Heart left ventricle (tissue), 16 donors: Measurements from ENCODE around the gene DAP. TPM values are rescaled to one million over a fixed set of nuclear protein-coding genes. Genes with fewer than 3 reads are reported as not detected.

Source experiments
- ATAC-seq, 4 donors: fragments of 200-7000 bp; cut with Tn5 transposase; one replicate each; pipeline ENCODE4 v1.9.1; 2020 to 2022; ENCODE audit warnings: moderate library complexity in 4 of 4, mild to moderate bottlenecking in 3 of 4, moderate number of reproducible peaks in 1 of 4
- DNase-seq, 5 donors: peaks; one replicate each; pipeline ENCODE4 v3.0.0-alpha.2; 2020
- H3K27ac ChIP-seq, 12 donors: fragments of 200-600 bp; sonication (generic) in 4 of 12; one replicate each; pipeline versions ENCODE4 v1.5.0 to v1.8.0; 2016 to 2022; ENCODE audit warnings: mild to moderate bottlenecking in 2 of 12
- H3K27me3 ChIP-seq, 9 donors: fragments of 200-600 bp; sonication (generic) in 2 of 9; one replicate each; pipeline versions ENCODE4 v1.5.1 to v1.8.0; 2016 to 2022; ENCODE audit warnings: mild to moderate bottlenecking in 3 of 9
- H3K36me3 ChIP-seq, 9 donors: fragments of 200-600 bp; sonication (generic) in 2 of 9; one replicate each; pipeline versions ENCODE4 v1.5.0 to v1.8.0; 2018 to 2022; ENCODE audit warnings: mild to moderate bottlenecking in 2 of 9
- H3K4me1 ChIP-seq, 12 donors: fragments of 200-600 bp; sonication (generic) in 4 of 12; one replicate each; pipeline versions ENCODE4 v1.5.0 to v1.8.0; 2016 to 2022; ENCODE audit warnings: mild to moderate bottlenecking in 3 of 12
- H3K4me3 ChIP-seq, 12 donors: fragments of 200-600 bp; sonication (generic) in 4 of 12; one replicate each; pipeline versions ENCODE4 v1.5.0 to v1.8.0; 2017 to 2022; ENCODE audit warnings: mild to moderate bottlenecking in 9 of 12, moderate library complexity in 4 of 12
- H3K9me3 ChIP-seq, 12 donors: fragments of 200-600 bp; sonication (generic) in 4 of 12; one replicate each; pipeline versions ENCODE4 v1.5.0 to v1.8.0; 2016 to 2022; ENCODE audit warnings: mild to moderate bottlenecking in 1 of 12
- CTCF ChIP-seq, 12 donors: fragments of 200-600 bp; sonication (generic) in 4 of 12; IDR thresholded peaks; one replicate each; pipeline versions ENCODE4 v1.5.0 to v1.8.0; 2018 to 2022; ENCODE audit warnings: antibody characterized with exemption in 12 of 12, mild to moderate bottlenecking in 5 of 12
- POLR2A ChIP-seq, 2 donors: fragments of 450-650 bp; IDR thresholded peaks; one replicate each; pipeline ENCODE4 v1.6.1; 2017; ENCODE audit warnings: antibody characterized with exemption in 2 of 2, mild to moderate bottlenecking in 2 of 2, moderate library complexity in 2 of 2
- WGBS, 4 donors: extraction: QIAGEN DNeasy Blood & Tissue Kit in 2 of 4; methylation state at CpG; one replicate each; pipeline versions ENCODE4 v1.1.5 to v1.1.7; 2013 to 2018; 5-methylcytosine and 5-hydroxymethylcytosine counted together
- intact Hi-C, 10 donors: fragments of 100-400 bp; cut with DNase I; formaldehyde crosslinking; loops; one replicate each; pipeline versions ENCODE4 v1.11.1 to v1.14.2; 2022
- polyA plus RNA-seq, 2 donors: library from polyadenylated mRNA; stranded (reverse); fragments of 200-250 nt; gene quantifications; one replicate each; pipeline ENCODE4 v1.2.3, GENCODE V29; 2013
- total RNA-seq, 9 donors: library from RNA; depleted of rRNA in 2 of 9; stranded (reverse); fragments of >200 nt in 2 of 9; fragmentation: NEBNext Ultra II Directional in 3 of 9; extraction: Animal tissue kit (Norgen Biotek cat#: 25700) in 3 of 9; gene quantifications; one replicate each; pipeline versions ENCODE4 v1.1.0 to v1.2.4, GENCODE V29; 2016 to 2023
- donor health status: ischemic (EF 13 %, LVEDD 7.1; RV severe dilation, severe dysfunction).
- donor health status: healthy with polysubstance abuse.
- donor health status: DM: no; HTN: yes; CAD: no.
- donor health status: DM: no; HTN: no; CAD: no.
- donor health status: ischemic (EF 25% LVEDD 6.9; RV normal size, moderate dysfunction).
- donor health status: ischemic (EF 25% LVEDD 5.7; RV mildly dilated, moderate dysfunction).
- donor health status: healthy.
- donor health status: DM: yes; HTN: yes; CAD: no.
- donor health status: ischemic (EF 35%, LVEDD 5.7; RV mildly dilated, moderate dysfunction).
- donor health status: nonischemic (EF 11% LVEDD 7.7; RV severe dilation, severe dysfunction).
- donor health status: DM: yes; HTN: yes; CAD: no.
- donor health status: PGD.
- donor health status: ischemic (EF 29% LVEDD 5.4; RV normal size, mild dysfunction).
- donor health status: nonischemic (EF 23%, LVEDD 6.1; RV moderate dilation, normal function).

DAP gene
- total and polyA plus RNA-seq, 11 donors, result 13.8 to 61.6 (median 28.5) TPM

GRCh38 chr5:10630126-10630525 is 130.9 kb downstream of the DAP start:
- no peak for DNase-seq
- 93 to 96% (median 95%) methylated on average over 3 to 5 of the region's 5 CpGs for WGBS, 4 donors
- H3K36me3 ChIP-seq, result no peaks in the 10 kb centered on the region
- peaks cover 0 to 65% (median 22%) of the 10 kb centered on the region in 12 donors for H3K4me1 ChIP-seq
- no peaks in the 10 kb centered on the region for H3K9me3 ChIP-seq
- H3K27me3 ChIP-seq, result no peaks in the 10 kb centered on the region
- intact Hi-C loops, result loop anchor here in 1 of 10 donors (10.0 kb wide), 1 partner anchor 345 kb away; no protein-coding TSS in a partner anchor
- ATAC-seq, result no peak
- no peak overlapping the region for H3K4me3 ChIP-seq
- TF ChIP-seq POLR2A (IDR thresholded peaks at IDR 0.05), result no peak
- TF ChIP-seq CTCF (IDR thresholded peaks at IDR 0.05), result no peak
- H3K27ac ChIP-seq, result no peak overlapping the region

- no peak for TF ChIP-seq CTCF (IDR thresholded peaks at IDR 0.05)
- no peak for TF ChIP-seq POLR2A (IDR thresholded peaks at IDR 0.05)
- DNase-seq, result no peak
- H3K9me3 ChIP-seq, result no peaks in the 10 kb centered on the region
- no peak overlapping the region for H3K27ac ChIP-seq
- no peaks in the 10 kb centered on the region for H3K27me3 ChIP-seq
- intact Hi-C loops, result loop anchor here in 9 of 10 donors (2.0 to 10.0 kb wide), 8 partner anchors 55 to 347 kb away; partner anchors contain the start of gene ANKRD33B (in 1 of the 9)
- H3K36me3 ChIP-seq, result no peaks in the 10 kb centered on the region
- no peak for ATAC-seq
- no peak overlapping the region for H3K4me3 ChIP-seq
- H3K4me1 ChIP-seq, result peaks cover 0 to 64% (median 22%) of the 10 kb centered on the region in 12 donors
- 78 to 100% (median 94%) methylated on average over 5 of the region's 5 CpGs for WGBS, 4 donors
Measured at GRCh38 chr5:10629682-10630081, 131.4 kb downstream of the DAP start.

Other genes starting within 250 kb of the DAP start
- 10 to 100 TPM in 3 of 9 donors, 1 to 10 TPM in 6; 1.7 to 33.8 (median 5.2) TPM for gene ANKRD33B, start 197.2 kb downstream of the DAP start, total RNA-seq
- gene ANKRD33B, start 197.2 kb downstream of the DAP start, polyA plus RNA-seq, result 1 to 10 TPM in 1 of 2 donors, under 1 TPM in 1; 0.98 to 1.2 TPM